GM18517 (cell line): ENCODE measurements around the gene B3GAT1.
A peak's percentile ranks its signal among the peaks of the same experiment; 100 is the strongest.

Source experiments
- ATAC-seq: cut with Tn5 transposase; IDR thresholded peaks from one replicate; pipeline ENCODE4 v1.9.1; 2021; ENCODE audit warnings: mild to moderate bottlenecking, moderate library complexity; ENCODE audit not compliant: unreplicated experiment

The B3GAT1 gene

GRCh38 chr11:134374891-134375550, 37.0 kb downstream of the B3GAT1 start:
- no peak for ATAC-seq

GRCh38 chr11:134374171-134374570, 37.9 kb downstream of the B3GAT1 start:
- ATAC-seq, result no peak

- no peak for ATAC-seq
These were observed 38.4 kb downstream of the B3GAT1 start for GRCh38 chr11:134373591-134374052.

- no peak for ATAC-seq
These were observed 39.1 kb downstream of the B3GAT1 start for GRCh38 chr11:134372961-134373360.

- ATAC-seq, result no peak
These were observed 39.5 kb downstream of the B3GAT1 start for GRCh38 chr11:134372536-134372935.

- ATAC-seq, result no peak
These were observed 40.4 kb downstream of the B3GAT1 start for GRCh38 chr11:134371436-134372185.

GRCh38 chr11:134370526-134371435, 41.3 kb downstream of the B3GAT1 start:
- ATAC-seq, result no peak

GRCh38 chr11:134369656-134370525, 42.2 kb downstream of the B3GAT1 start:
- no peak for ATAC-seq

GRCh38 chr11:134367781-134368180, 44.3 kb downstream of the B3GAT1 start:
- ATAC-seq, result no peak

- no peak for ATAC-seq
These were observed 45.8 kb downstream of the B3GAT1 start for GRCh38 chr11:134366254-134366653.

GRCh38 chr11:134365011-134365925, 46.8 kb downstream of the B3GAT1 start:
- no peak for ATAC-seq

- ATAC-seq, result no peak
These were observed 47.8 kb downstream of the B3GAT1 start for GRCh38 chr11:134364261-134364660.

- ATAC-seq, result no peak
These were observed 48.5 kb downstream of the B3GAT1 start for GRCh38 chr11:134363592-134363991.

GRCh38 chr11:134363161-134363560, 48.9 kb downstream of the B3GAT1 start:
- no peak for ATAC-seq

- ATAC-seq, result no peak
These were observed 49.7 kb downstream of the B3GAT1 start for GRCh38 chr11:134362192-134362901.

- ATAC-seq, result no peak
These were observed 50.4 kb downstream of the B3GAT1 start for GRCh38 chr11:134361661-134362060.

- peak; percentile 64 for ATAC-seq
These were observed 51.8 kb downstream of the B3GAT1 start for GRCh38 chr11:134360050-134360835.

- no peak for ATAC-seq
These were observed 52.4 kb downstream of the B3GAT1 start for GRCh38 chr11:134359646-134360045.
